B cell (primary cell): ENCODE measurements around the gene ZNF471. TPM values are rescaled to one million over a fixed set of nuclear protein-coding genes. Genes with fewer than 3 reads are reported as not detected.

Source experiments
- ATAC-seq: fragments of 200-7000 bp; cut with Tn5 transposase; one replicate; pipeline ENCODE4 v1.10.0; 2021; ENCODE audit warnings: low read depth, mild to moderate bottlenecking, moderate number of reproducible peaks, moderate library complexity
- CTCF ChIA-PET: fragments of 350-600 bp; sonication (Branson Sonifier 250); formaldehyde crosslinking; loops from one replicate; lab custom pipeline; 2021; ENCODE audit warnings: antibody characterized with exemption, inconsistent platforms; lab: Charles Lee
- POLR2A ChIA-PET: fragments of 350-600 bp; sonication (Branson Sonifier 250); formaldehyde crosslinking; loops from one replicate; lab custom pipeline; 2021; ENCODE audit warnings: antibody characterized with exemption; lab: Charles Lee
- DNase-seq: peaks from one replicate; pipeline ENCODE4 v3.0.0; 2013
- H2AFZ ChIP-seq: 2 replicates; pipeline ENCODE4 v1.6.1; 2012; ENCODE audit warnings: mild to moderate bottlenecking, low read depth, low read length; ENCODE audit not compliant: insufficient read depth, poor library complexity, severe bottlenecking
- H3K27ac ChIP-seq, 2 donors: 1 replicate in 1 of 2; 2 replicates in 1 of 2; pipeline ENCODE4 v1.5.1; 2012 to 2013; ENCODE audit warnings: low read length in 2 of 2, mild to moderate bottlenecking in 2 of 2, moderate library complexity in 1 of 2
- H3K27me3 ChIP-seq, 4 experiments: fragments of 200-600 bp in 1 of 4; sonication (generic) in 1 of 4; replicated peaks in 1 of 4; 1 replicate in 2 of 4; 2 replicates in 2 of 4; pipeline versions ENCODE4 v1.6.1 to v1.7.0; 2013 to 2016; ENCODE audit warnings: low read length in 3 of 4, mild to moderate bottlenecking in 2 of 4, mixed read lengths in 1 of 4, moderate library complexity in 1 of 4; ENCODE audit not compliant: insufficient read depth in 4 of 4, control insufficient read depth in 3 of 4; ENCODE audit errors: control extremely low read depth in 1 of 4
- H3K36me3 ChIP-seq, 2 experiments: replicated peaks in 1 of 2; 1 replicate in 1 of 2; 2 replicates in 1 of 2; pipeline versions ENCODE4 v1.6.1 to v1.7.1; 2013; ENCODE audit warnings: low read length in 1 of 2; ENCODE audit not compliant: insufficient read depth in 2 of 2, control insufficient read depth in 1 of 2; ENCODE audit errors: control extremely low read depth in 1 of 2, extremely low read depth in 1 of 2
- H3K4me1 ChIP-seq, 2 donors: fragments of 200-600 bp in 1 of 2; sonication (generic) in 1 of 2; 1 replicate in 1 of 2; 2 replicates in 1 of 2; pipeline versions ENCODE4 v1.5.1 to v1.6.1; 2013 to 2017; ENCODE audit warnings: low read length in 2 of 2; ENCODE audit not compliant: control insufficient read depth in 2 of 2, insufficient read depth in 2 of 2
- H3K4me2 ChIP-seq: replicated peaks from 2 replicates; pipeline ENCODE3; 2012; ENCODE audit warnings: mild to moderate bottlenecking, low read depth, low read length; ENCODE audit not compliant: poor library complexity, severe bottlenecking
- H3K4me3 ChIP-seq, 5 experiments: fragments of 200-600 bp in 1 of 5; sonication (generic) in 1 of 5; 1 replicate in 3 of 5; 2 replicates in 2 of 5; pipeline versions ENCODE4 v1.5.1 to v1.7.0; 2011 to 2016; ENCODE audit warnings: low read length in 4 of 5, mild to moderate bottlenecking in 4 of 5, low read depth in 2 of 5, control low read depth in 1 of 5, moderate library complexity in 1 of 5; ENCODE audit not compliant: insufficient read depth in 1 of 5; ENCODE audit errors: control extremely low read depth in 1 of 5, extremely low read depth in 1 of 5
- H3K79me2 ChIP-seq: fragments of 200-600 bp; sonication (generic); one replicate; pipeline ENCODE4 v1.6.0; 2016; ENCODE audit warnings: low read length; ENCODE audit not compliant: control insufficient read depth, insufficient read depth
- H3K9ac ChIP-seq: fragments of 200-600 bp; sonication (generic); 2 replicates; pipeline ENCODE4 v1.6.1; 2017; ENCODE audit warnings: mild to moderate bottlenecking, low read length, moderate library complexity
- H3K9me3 ChIP-seq, 3 donors: one replicate each; pipeline versions ENCODE4 v1.6.1 to v1.7.1; 2013; ENCODE audit warnings: low read length in 2 of 3; ENCODE audit not compliant: control insufficient read depth in 2 of 3, insufficient read depth in 1 of 3; ENCODE audit errors: control extremely low read depth in 1 of 3
- H4K20me1 ChIP-seq: 2 replicates; pipeline ENCODE4 v1.6.0; 2012; ENCODE audit warnings: mild to moderate bottlenecking, low read length; ENCODE audit not compliant: insufficient read depth, control insufficient read depth, poor library complexity, severe bottlenecking
- H3K27ac Mint-ChIP-seq: one replicate; pipeline ENCODE4 v1.8.0; 2021; ENCODE audit warnings: mixed read lengths
- H3K27me3 Mint-ChIP-seq: one replicate; pipeline ENCODE4 v1.8.0; 2021; ENCODE audit warnings: mixed read lengths
- H3K4me1 Mint-ChIP-seq: one replicate; pipeline ENCODE4 v1.8.0; 2021; ENCODE audit warnings: mixed read lengths
- H3K4me3 Mint-ChIP-seq: one replicate; pipeline ENCODE4 v1.8.0; 2021; ENCODE audit warnings: mixed read lengths
- H3K9me3 Mint-ChIP-seq: one replicate; pipeline ENCODE4 v1.8.0; 2022; ENCODE audit warnings: mixed read lengths; ENCODE audit not compliant: insufficient read depth
- EZH2 ChIP-seq: IDR thresholded peaks from 2 replicates; pipeline ENCODE4 v1.6.1; 2012; ENCODE audit warnings: borderline replicate concordance, low read depth, mild to moderate bottlenecking, moderate library complexity, low read length; ENCODE audit not compliant: insufficient read depth, poor library complexity, severe bottlenecking
- WGBS: methylation state at CpG from one replicate; pipeline ENCODE4 v1.1.5; 2013; ENCODE audit warnings: missing lambda C conversion rate; ENCODE audit not compliant: insufficient coverage; 5-methylcytosine and 5-hydroxymethylcytosine counted together
- intact Hi-C: fragments of 100-400 bp; cut with micrococcal nuclease; formaldehyde crosslinking; loops from one replicate; pipeline ENCODE4 v1.10.0; 2022
- polyA minus RNA-seq: library from RNA; depleted of rRNA, polyadenylated mRNA; stranded (reverse); fragments of >200 nt; gene quantifications from 2 replicates; pipeline ENCODE4 v1.2.3, GENCODE V29; 2012
- polyA plus RNA-seq: library from polyadenylated mRNA; depleted of rRNA; stranded (reverse); fragments of >200 nt; gene quantifications from 2 replicates; pipeline ENCODE4 v1.2.3, GENCODE V29; 2012
- total RNA-seq, 2 donors: library from RNA; stranded (reverse); fragments of 120-200 nt in 1 of 2; gene quantifications; 1 replicate in 1 of 2; 2 replicates in 1 of 2; pipeline versions ENCODE4 v1.2.3 to v1.2.4, GENCODE V29; 2013 to 2022
- TF ChIP-seq, protein P1 (sequence below): fragments of 200-600 bp; IDR thresholded peaks from one replicate; pipeline ENCODE4 v1.8.0; 2022; ENCODE audit warnings: antibody characterized with exemption, mild to moderate bottlenecking

ZNF471 gene
- total RNA-seq (4.7 and 5.9 TPM in 2 replicates), polyA plus RNA-seq (0.91 and 1.6 TPM in 2 replicates), polyA minus RNA-seq (0.34 and 0.93 TPM in 2 replicates)
- total RNA-seq (2013): 2.5 TPM

DNA sequence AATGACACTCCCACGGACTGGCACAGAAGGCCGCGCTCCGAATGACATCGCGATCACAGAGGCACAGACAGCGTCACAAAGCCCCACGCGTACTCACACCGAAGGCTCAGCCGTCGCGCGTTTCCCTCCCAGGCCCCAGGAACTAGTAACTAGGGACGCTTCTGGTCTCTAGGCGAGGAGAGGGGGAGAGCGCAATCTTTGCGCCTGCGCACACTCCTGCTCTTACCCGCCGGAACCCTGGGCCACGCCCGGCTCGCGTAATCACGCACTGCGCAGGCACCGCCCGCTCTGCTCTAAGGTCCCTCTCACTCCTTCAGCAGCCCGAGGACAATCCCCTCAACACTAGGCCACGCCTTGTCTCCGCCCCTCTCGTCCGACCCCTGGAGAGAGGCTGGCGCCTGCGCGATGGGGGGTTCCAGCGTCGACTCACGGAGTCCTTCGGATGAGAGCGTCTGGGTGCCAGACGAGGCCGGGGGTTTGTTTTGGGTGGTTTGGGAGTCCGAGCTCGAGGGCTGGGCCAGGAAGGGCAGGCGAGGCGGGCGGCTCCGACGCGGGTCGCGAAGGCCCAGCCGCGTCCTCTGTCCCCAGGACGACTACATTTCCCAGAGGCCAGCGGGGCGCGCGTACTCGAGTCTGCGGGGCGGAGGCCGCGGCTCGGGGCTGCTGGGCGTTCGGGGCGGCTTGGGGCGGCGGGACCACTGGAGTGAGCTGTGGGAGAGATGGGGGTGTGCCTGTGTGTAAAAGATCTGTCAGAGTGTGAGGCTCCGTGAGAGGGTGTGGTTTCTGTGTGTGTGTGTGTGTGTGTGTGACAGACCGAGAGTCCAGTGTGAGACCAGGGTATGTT is at the start of gene ZNF471:
Gene ZNF471, plus strand, starts transcription at position 410 of the 844 bp plus-strand sequence. CDS start 3,717 bp downstream, outside the sequence.
- Histone ChIP-seq H4K20me1 (no peaks in the 10 kb centered on the region), H3K36me3 (no peaks in the 10 kb centered on the region), H3K27ac (peak within 1 kb of the TSS; percentile 89 to 97), H2AFZ (peak within 1 kb of the TSS; percentile 96), H3K4me2 (peak within 1 kb of the TSS; percentile 91), H3K79me2 (no peaks in the 10 kb centered on the region), H3K4me3 (peak within 1 kb of the TSS; percentile 55 to 77 (median 67)), H3K9ac (peak within 1 kb of the TSS; percentile 89), H3K4me1 (peaks cover 10 to 13% of the 10 kb centered on the region in 2 donors), H3K27me3 (no peaks in the 10 kb centered on the region), H3K9me3 (peaks cover 9 to 38% (median 37%) of the 10 kb centered on the region in 3 donors)
- POLR2A ChIA-PET: interaction anchor here (0.5 to 1.4 kb wide), 2 partner anchors 31 to 430 kb away, joined by 3 to 4 read pairs; no protein-coding TSS in a partner anchor
- ATAC-seq (peak; percentile 99), DNase-seq (peak; percentile 95)
- Mint-ChIP-seq H3K4me3 (no peak within 1 kb of the TSS), H3K9me3 (peaks cover 3% of the 10 kb centered on the region), H3K4me1 (peaks cover 9% of the 10 kb centered on the region), H3K27me3 (no peaks in the 10 kb centered on the region), H3K27ac (no peak within 1 kb of the TSS)
- WGBS: 10% methylated on average over 72 of the region's 74 CpGs
- CTCF ChIA-PET: no interaction called here
- intact Hi-C loops: loop anchor here (1.0 kb wide), 4 partner anchors 29 to 103 kb away; partner anchors contain the start of genes ZFP28, ZNF470 and ZNF583
- TF ChIP-seq, protein P1, sequence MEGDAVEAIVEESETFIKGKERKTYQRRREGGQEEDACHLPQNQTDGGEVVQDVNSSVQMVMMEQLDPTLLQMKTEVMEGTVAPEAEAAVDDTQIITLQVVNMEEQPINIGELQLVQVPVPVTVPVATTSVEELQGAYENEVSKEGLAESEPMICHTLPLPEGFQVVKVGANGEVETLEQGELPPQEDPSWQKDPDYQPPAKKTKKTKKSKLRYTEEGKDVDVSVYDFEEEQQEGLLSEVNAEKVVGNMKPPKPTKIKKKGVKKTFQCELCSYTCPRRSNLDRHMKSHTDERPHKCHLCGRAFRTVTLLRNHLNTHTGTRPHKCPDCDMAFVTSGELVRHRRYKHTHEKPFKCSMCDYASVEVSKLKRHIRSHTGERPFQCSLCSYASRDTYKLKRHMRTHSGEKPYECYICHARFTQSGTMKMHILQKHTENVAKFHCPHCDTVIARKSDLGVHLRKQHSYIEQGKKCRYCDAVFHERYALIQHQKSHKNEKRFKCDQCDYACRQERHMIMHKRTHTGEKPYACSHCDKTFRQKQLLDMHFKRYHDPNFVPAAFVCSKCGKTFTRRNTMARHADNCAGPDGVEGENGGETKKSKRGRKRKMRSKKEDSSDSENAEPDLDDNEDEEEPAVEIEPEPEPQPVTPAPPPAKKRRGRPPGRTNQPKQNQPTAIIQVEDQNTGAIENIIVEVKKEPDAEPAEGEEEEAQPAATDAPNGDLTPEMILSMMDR: no peak
- no peak for TF ChIP-seq EZH2

DNA sequence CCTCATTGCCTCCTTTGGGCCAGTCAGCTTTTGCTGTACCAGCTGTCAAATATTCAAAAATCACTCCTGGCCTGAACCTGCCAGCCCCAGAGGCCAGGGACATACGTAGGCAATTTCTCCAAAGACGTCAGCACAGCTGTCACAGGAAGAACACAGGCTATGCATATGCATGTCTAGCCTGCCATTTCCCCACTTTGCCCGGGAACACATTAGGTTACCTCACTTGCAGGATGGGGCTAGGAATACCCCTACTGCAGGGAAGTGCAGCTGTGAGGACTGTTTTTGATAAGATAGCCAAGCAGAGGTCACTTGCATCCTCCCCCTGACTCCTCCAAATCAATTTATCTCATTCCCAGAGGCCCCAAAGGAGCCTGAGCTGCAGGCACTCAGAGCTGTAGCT is 33.3 kb upstream of the ZNF471 start:
- intact Hi-C loops: no loop called here
- H4K20me1 ChIP-seq: no peaks in the 10 kb centered on the region
- H3K27ac ChIP-seq: no peak overlapping the region
- H3K79me2 ChIP-seq: peaks cover 34% of the 10 kb centered on the region
- peaks cover 2 to 73% (median 21%) of the 10 kb centered on the region in 3 donors for H3K9me3 ChIP-seq
- WGBS: 100% methylated on average over 2 of the region's 3 CpGs
- ChIA-PET POLR2A (no interaction called here), CTCF (no interaction called here)
- peaks cover 18% of the 10 kb centered on the region for H3K4me1 Mint-ChIP-seq
- H3K9ac ChIP-seq: no peak overlapping the region
- DNase-seq: no peak
- H3K27ac Mint-ChIP-seq: no peak overlapping the region
- H3K27me3 Mint-ChIP-seq: peaks cover 19% of the 10 kb centered on the region
- H3K4me3 ChIP-seq: no peak overlapping the region
- H3K4me3 Mint-ChIP-seq: no peak overlapping the region
- peaks cover 11 to 20% of the 10 kb centered on the region in 2 donors for H3K4me1 ChIP-seq
- H3K36me3 ChIP-seq: no peaks in the 10 kb centered on the region
- H3K27me3 ChIP-seq: no peaks in the 10 kb centered on the region
- no peak for ATAC-seq
- peaks cover 29% of the 10 kb centered on the region for H3K9me3 Mint-ChIP-seq
- H3K4me2 ChIP-seq: no peak overlapping the region
- TF ChIP-seq EZH2: no peak
- TF ChIP-seq, protein P1: no peak
- H2AFZ ChIP-seq: no peak overlapping the region
